ENCODE data around the gene ZFAND3.

The ZFAND3 gene, protein sequence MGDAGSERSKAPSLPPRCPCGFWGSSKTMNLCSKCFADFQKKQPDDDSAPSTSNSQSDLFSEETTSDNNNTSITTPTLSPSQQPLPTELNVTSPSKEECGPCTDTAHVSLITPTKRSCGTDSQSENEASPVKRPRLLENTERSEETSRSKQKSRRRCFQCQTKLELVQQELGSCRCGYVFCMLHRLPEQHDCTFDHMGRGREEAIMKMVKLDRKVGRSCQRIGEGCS

DNA sequence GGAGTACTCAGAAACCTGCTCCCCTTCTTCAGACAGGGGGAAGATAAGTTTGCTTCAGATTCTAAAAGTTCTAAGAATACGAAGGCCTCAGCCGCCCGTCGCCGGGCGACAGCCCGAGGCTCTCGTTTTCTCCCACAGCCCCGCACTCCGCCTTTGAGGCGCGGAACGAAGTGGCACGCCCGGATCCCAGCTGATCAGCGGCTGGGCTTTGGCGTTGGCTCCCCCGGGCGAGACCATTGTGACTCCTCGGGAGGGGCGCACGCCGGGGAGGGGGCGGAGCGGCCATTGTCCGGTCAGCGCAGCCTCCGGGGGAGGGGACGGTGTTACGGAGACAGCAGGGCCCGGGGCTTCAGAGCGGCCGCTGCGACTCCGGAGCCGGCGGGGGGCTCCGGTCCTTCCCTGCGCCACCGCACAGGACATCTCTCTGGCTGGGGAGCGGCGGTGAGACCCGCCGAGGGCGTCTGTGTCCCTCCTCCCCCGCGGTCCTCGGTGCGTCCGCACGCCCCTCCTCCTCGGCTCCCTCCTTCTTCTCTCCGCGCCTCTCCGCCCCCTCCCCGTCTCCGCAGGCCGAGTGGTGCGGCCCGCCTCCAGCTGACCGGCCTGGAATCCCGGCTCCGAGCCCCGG, at the start of gene ZFAND3:
Gene ZFAND3 (plus strand): TSS at position 551 of the 625 bp plus-strand sequence. CDS start 219 bp downstream, outside the sequence.
- no peaks in the 10 kb centered on the region for H3K27me3 ChIP-seq (replicated peaks; ENCODE audit: insufficient read depth, low read length)
- no peaks in the 10 kb centered on the region; the same call in 1 of the 2 replicates for H4K20me1 ChIP-seq (ENCODE audit: insufficient read depth, low read length)
- peak within 1 kb of the TSS; percentile 83 for H3K27ac ChIP-seq (ENCODE audit: low read length)
- peak within 1 kb of the TSS; percentile 95 for H3K4me3 ChIP-seq (ENCODE audit: low read length)
- TF ChIP-seq, protein P1, sequence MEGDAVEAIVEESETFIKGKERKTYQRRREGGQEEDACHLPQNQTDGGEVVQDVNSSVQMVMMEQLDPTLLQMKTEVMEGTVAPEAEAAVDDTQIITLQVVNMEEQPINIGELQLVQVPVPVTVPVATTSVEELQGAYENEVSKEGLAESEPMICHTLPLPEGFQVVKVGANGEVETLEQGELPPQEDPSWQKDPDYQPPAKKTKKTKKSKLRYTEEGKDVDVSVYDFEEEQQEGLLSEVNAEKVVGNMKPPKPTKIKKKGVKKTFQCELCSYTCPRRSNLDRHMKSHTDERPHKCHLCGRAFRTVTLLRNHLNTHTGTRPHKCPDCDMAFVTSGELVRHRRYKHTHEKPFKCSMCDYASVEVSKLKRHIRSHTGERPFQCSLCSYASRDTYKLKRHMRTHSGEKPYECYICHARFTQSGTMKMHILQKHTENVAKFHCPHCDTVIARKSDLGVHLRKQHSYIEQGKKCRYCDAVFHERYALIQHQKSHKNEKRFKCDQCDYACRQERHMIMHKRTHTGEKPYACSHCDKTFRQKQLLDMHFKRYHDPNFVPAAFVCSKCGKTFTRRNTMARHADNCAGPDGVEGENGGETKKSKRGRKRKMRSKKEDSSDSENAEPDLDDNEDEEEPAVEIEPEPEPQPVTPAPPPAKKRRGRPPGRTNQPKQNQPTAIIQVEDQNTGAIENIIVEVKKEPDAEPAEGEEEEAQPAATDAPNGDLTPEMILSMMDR (IDR thresholded peaks at IDR 0.05; ENCODE audit: low read length), result no peak
- H3K9ac ChIP-seq (ENCODE audit: low read length), result peak within 1 kb of the TSS; percentile 91
- H2AFZ ChIP-seq (ENCODE audit: low read length), result peak within 1 kb of the TSS; percentile 94
- H3K9me2 ChIP-seq (replicated peaks; ENCODE audit: insufficient read depth, low read length), result no peaks in the 10 kb centered on the region
- peaks cover 11% of the 10 kb centered on the region for H3K4me1 ChIP-seq (ENCODE audit: low read length)
- H3K36me3 ChIP-seq (replicated peaks; ENCODE audit: insufficient read depth, low read length), result no peaks in the 10 kb centered on the region
- peaks cover 49% of the 10 kb centered on the region for H3K79me2 ChIP-seq (ENCODE audit: low read length)
- H3F3A ChIP-seq (ENCODE audit: insufficient read depth, low read length), result no peaks in the 10 kb centered on the region
- H3K4me2 ChIP-seq (ENCODE audit: low read depth, low read length), result peak within 1 kb of the TSS; percentile 96
- no peaks in the 10 kb centered on the region for H3K9me3 ChIP-seq (replicated peaks; ENCODE audit: insufficient read depth, low read length)
- peak; percentile 95 for DNase-seq

DNA sequence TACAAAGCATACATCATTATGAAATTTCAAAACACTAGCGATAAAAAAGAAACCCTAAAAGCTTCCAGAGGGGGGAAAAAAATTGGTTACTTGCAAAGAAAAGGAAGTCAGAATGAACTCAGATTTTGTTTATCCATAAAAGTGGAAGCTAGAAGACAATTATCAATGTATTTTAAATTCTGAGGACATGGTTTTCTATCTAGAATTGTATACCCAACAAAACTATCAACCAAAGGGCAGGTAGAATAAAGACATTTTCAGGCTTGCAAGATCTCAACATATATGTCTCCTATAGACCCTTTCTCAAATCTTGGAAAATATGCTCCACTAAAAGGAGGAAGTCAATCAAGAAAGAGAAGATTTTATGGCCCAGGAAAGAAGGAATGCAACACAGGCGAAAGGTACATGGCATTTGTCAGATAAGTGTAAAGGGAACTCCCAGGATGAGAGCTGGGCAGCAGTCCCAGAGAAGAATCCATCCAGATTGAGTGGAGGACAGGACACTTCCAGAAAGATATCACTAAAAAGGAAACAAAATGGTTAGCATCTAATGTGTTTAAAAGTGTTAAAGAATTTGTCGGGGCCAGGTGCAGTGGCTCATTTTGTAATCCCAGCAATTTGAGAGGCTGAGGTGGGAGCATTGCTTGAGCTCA, 45.4 kb upstream of the ZFAND3 start:
- H3K79me2 ChIP-seq (ENCODE audit: low read length), result no peaks in the 10 kb centered on the region
- TF ChIP-seq EZH2phosphoT487 (IDR thresholded peaks at IDR 0.05; ENCODE audit: low read length) (no peak), EZH2 (optimal IDR thresholded peaks at IDR 0.05; ENCODE audit: low read depth, low read length) (no peak)
- TF ChIP-seq, protein P1 (IDR thresholded peaks at IDR 0.05; ENCODE audit: low read length), result no peak
- no peak for DNase-seq
- H3K4me2 ChIP-seq (ENCODE audit: low read depth, low read length), result no peak overlapping the region
- no peak overlapping the region for H3K4me3 ChIP-seq (ENCODE audit: low read length)
- H3K4me1 ChIP-seq (ENCODE audit: low read length), result peaks cover 19% of the 10 kb centered on the region
- H3K27me3 ChIP-seq (replicated peaks; ENCODE audit: insufficient read depth, low read length), result no peaks in the 10 kb centered on the region
- H3K9ac ChIP-seq (ENCODE audit: low read length), result no peak overlapping the region
- H4K20me1 ChIP-seq (ENCODE audit: insufficient read depth, low read length), result no peaks in the 10 kb centered on the region
- H3K9me3 ChIP-seq (replicated peaks; ENCODE audit: insufficient read depth, low read length), result no peaks in the 10 kb centered on the region
- H3F3A ChIP-seq (ENCODE audit: insufficient read depth, low read length), result peaks cover 20% of the 10 kb centered on the region
- H3K36me3 ChIP-seq (replicated peaks; ENCODE audit: insufficient read depth, low read length), result no peaks in the 10 kb centered on the region
- H3K9me2 ChIP-seq (replicated peaks; ENCODE audit: insufficient read depth, low read length), result no peaks in the 10 kb centered on the region
- H3K27ac ChIP-seq (ENCODE audit: low read length), result no peak overlapping the region
- H2AFZ ChIP-seq (ENCODE audit: low read length), result no peak overlapping the region

DNA sequence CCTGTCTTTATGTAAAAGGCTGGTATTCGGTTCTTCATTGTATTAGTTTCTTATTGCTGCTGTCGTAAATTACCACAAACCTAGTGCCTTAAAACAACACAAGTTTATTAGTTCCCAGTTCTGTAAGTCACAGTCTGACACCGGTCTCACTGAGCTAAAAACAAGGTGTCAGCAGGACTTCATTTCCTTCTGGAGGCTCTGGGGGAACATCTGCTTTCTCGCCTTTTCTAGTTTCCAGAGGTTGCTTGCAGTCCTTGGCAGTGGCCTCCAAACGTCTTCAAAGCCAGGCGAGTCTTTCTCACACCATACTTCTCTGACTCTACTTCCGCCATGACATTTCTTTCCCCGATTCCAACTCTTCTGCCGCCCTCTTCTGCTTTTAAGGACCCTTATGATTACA, 43.0 kb upstream of the ZFAND3 start:
- TF ChIP-seq, protein P1 (IDR thresholded peaks at IDR 0.05; ENCODE audit: low read length), result no peak
- TF ChIP-seq EZH2 (optimal IDR thresholded peaks at IDR 0.05; ENCODE audit: low read depth, low read length) (no peak), EZH2phosphoT487 (IDR thresholded peaks at IDR 0.05; ENCODE audit: low read length) (no peak)
- peak overlapping the region; percentile 83 for H3K4me2 ChIP-seq (ENCODE audit: low read depth, low read length)
- no peaks in the 10 kb centered on the region for H3K9me3 ChIP-seq (replicated peaks; ENCODE audit: insufficient read depth, low read length)

More for the DNA sequence above, 43.0 kb upstream of the ZFAND3 start:
- no peaks in the 10 kb centered on the region for H3K9me2 ChIP-seq (replicated peaks; ENCODE audit: insufficient read depth, low read length)
- no peaks in the 10 kb centered on the region for H3K27me3 ChIP-seq (replicated peaks; ENCODE audit: insufficient read depth, low read length)
- H3F3A ChIP-seq (ENCODE audit: insufficient read depth, low read length), result peaks cover 20% of the 10 kb centered on the region
- H3K36me3 ChIP-seq (replicated peaks; ENCODE audit: insufficient read depth, low read length), result no peaks in the 10 kb centered on the region
- peak overlapping the region; percentile 24 for H3K4me3 ChIP-seq (ENCODE audit: low read length)
- no peaks in the 10 kb centered on the region for H4K20me1 ChIP-seq (ENCODE audit: insufficient read depth, low read length)
- H3K27ac ChIP-seq (ENCODE audit: low read length), result peak overlapping the region; percentile 86
- H2AFZ ChIP-seq (ENCODE audit: low read length), result peak overlapping the region; percentile 82
- peaks cover 25% of the 10 kb centered on the region for H3K4me1 ChIP-seq (ENCODE audit: low read length)
- DNase-seq, result peak; percentile 62
- H3K9ac ChIP-seq (ENCODE audit: low read length), result peak overlapping the region; percentile 63; the same call in 1 of the 2 replicates
- no peaks in the 10 kb centered on the region for H3K79me2 ChIP-seq (ENCODE audit: low read length)
